IgD-negative memory B cell (primary cell): Measurements from ENCODE around the gene RIPOR2. TPM values are rescaled to one million over a fixed set of nuclear protein-coding genes. Genes with fewer than 3 reads are reported as not detected.
A peak's percentile ranks its signal among the peaks of the same experiment; 100 is the strongest.
"Not testable (repeated sequence)": the region's sequence is repeated elsewhere in the genome, so short reads cannot be mapped to it uniquely, and the experiment has no call there.

ENCODE experiments used
- H3K27ac Mint-ChIP-seq, 3 donors: one replicate each; pipeline ENCODE4 v1.8.0; 2020 to 2022; ENCODE audit warnings: mild to moderate bottlenecking in 3 of 3, mixed read lengths in 3 of 3, moderate library complexity in 1 of 3
- H3K27me3 Mint-ChIP-seq: one replicate; pipeline ENCODE4 v1.8.0; 2021; ENCODE audit warnings: mixed read lengths
- H3K36me3 Mint-ChIP-seq: one replicate; pipeline ENCODE4 v1.8.0; 2020; ENCODE audit warnings: mild to moderate bottlenecking, mixed read lengths
- H3K4me1 Mint-ChIP-seq, 3 donors: one replicate each; pipeline ENCODE4 v1.8.0; 2020 to 2022; ENCODE audit warnings: mixed read lengths in 3 of 3, mild to moderate bottlenecking in 1 of 3
- H3K4me3 Mint-ChIP-seq, 4 donors: one replicate each; pipeline ENCODE4 v1.8.0; 2020 to 2022; ENCODE audit warnings: mild to moderate bottlenecking in 4 of 4, mixed read lengths in 4 of 4, moderate library complexity in 3 of 4
- H3K9me3 Mint-ChIP-seq, 3 donors: one replicate each; pipeline ENCODE4 v1.8.0; 2020 to 2021; ENCODE audit warnings: mixed read lengths in 3 of 3, mild to moderate bottlenecking in 1 of 3
- polyA plus RNA-seq: library from polyadenylated mRNA; unstranded; fragments of 300-500 nt; fragmentation: Illumina TruSeq; gene quantifications from one replicate; pipeline ENCODE4 v1.2.3, GENCODE V29; 2021

Gene RIPOR2
- polyA plus RNA-seq, 1 donor from 2014 or later: 561 TPM

DNA sequence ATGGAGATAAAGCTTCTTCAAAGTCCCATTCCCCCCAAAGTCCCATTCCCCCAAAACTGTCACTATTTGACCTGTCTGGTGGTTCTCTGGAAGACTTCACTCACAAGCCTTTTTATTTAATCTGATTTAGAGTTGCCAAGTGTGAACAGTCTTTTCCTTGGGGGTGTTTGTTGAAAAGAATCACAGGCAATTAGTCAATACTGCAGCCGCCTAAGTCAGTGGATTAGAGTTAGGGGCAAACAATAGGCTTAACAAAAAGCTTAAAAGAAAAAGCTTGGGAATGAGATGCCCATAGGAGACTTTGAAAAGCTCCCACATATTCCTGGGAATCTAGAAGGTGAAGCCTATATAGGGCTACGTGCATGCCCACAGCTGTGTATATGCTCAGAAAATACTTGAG, 8.0 kb upstream of the RIPOR2 start:
- peaks cover 10% of the 10 kb centered on the region for H3K36me3 Mint-ChIP-seq
- H3K27me3 Mint-ChIP-seq: peaks cover 3% of the 10 kb centered on the region
- peaks cover 7 to 17% (median 12%) of the 10 kb centered on the region in 3 donors for H3K9me3 Mint-ChIP-seq
- peaks cover 44 to 52% (median 51%) of the 10 kb centered on the region in 3 donors for H3K4me1 Mint-ChIP-seq
- no peak overlapping the region for H3K4me3 Mint-ChIP-seq
- H3K27ac Mint-ChIP-seq: no peak overlapping the region

DNA sequence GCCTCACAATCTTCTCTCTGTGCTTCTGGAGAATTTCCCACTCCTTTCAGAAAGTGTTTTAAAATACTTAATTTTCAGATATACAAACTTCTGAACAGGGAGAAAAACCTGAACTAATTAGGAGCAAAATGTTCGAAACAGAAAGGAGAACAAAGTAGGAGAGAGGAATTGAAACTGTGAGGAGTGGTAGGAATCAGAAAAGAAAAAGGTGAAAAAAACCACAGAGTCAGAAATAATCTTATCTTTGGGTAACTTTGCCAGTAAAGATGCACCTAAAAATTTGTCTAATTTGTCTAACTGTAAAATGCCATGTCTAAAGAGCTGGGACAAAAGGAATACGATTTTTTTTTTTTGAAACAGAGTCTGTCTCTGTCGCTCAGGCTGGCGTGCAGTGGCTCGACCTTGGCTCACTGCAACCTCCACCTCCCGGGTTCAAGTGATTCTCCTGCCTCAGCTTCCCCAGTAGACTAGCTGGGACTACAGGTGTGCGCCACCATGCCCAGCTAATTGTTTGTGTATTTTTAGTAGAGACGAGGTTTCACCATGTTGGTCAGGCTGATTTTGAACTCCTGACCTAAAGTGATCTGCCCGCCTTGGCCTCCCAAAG, 4.7 kb upstream of the RIPOR2 start:
- Mint-ChIP-seq H3K4me3 (peak overlapping the region; percentile 64 to 93 (median 78)), H3K36me3 (peaks cover 10% of the 10 kb centered on the region), H3K9me3 (peaks cover 6 to 14% (median 12%) of the 10 kb centered on the region in 3 donors), H3K27me3 (peaks cover 3% of the 10 kb centered on the region), H3K4me1 (peaks cover 35 to 56% (median 52%) of the 10 kb centered on the region in 3 donors), H3K27ac (peak overlapping the region; percentile 83 to 98 (median 96))

DNA sequence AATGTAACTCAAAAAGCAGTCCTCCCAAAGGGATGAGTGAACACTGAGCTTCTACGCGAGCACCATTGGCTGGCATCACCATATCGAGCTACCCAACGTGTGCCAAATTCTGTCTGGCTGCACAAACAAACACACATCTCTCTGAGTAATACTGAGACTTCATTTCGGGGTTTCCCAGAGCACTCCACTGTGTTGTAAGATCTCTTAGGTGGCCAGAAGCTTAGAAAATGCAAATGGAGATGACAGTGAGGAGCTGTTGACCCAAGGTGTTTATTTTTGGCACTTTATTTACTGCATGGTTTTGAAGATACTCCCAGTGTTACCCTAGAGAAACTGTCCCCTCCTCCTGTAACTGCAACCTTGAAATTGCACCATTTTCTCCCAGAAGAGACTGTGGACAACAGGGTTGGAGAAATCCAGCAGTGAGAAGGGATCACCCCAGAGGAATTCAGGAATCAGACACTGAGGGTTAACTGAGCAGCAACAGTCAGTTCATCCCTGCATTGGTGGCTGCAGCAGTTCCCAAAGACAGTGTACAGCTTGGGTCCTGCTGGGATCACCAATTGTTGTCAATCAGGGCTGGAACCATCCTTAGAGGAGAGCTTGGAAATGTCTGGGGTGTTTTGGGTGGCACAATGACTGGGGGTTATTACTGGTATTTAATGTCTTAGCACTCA, 1.0 kb upstream of the RIPOR2 start:
- H3K9me3 Mint-ChIP-seq: peaks cover 0 to 2% (median 0%) of the 10 kb centered on the region in 3 donors
- H3K4me3 Mint-ChIP-seq: peak overlapping the region; percentile 99 to 100 (median 99)
- peaks cover 30 to 45% (median 44%) of the 10 kb centered on the region in 3 donors for H3K4me1 Mint-ChIP-seq
- H3K27ac Mint-ChIP-seq: peak overlapping the region; percentile 83 to 98 (median 96)
- H3K27me3 Mint-ChIP-seq: peaks cover 3% of the 10 kb centered on the region
- H3K36me3 Mint-ChIP-seq: peaks cover 17% of the 10 kb centered on the region

DNA sequence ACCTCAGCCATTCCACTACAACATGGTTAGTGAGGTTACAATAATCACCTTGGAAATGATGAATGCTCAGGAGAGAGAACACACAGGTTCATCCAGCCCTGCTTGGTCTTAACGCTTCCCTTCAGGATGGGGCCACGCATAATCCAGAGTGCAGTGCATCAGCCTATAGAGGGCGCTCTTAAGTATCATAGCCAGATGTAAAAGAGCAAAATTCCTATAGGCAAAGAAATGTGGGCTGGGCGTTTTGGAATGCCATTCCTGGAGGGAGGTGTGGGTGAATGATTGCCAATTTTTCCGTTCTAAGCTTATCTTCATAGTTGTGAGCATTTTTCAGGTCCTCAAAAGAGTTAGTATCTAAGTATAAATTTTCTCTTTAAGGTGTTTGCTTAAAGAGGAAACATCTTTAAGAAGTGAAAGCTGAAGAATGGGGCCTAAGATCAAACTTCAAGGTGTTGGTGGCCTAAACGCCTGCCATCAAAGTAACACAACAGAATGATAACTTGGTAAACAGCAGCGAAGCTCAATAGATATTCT, 1.8 kb downstream of the RIPOR2 start:
- peaks cover 19 to 35% (median 34%) of the 10 kb centered on the region in 3 donors for H3K4me1 Mint-ChIP-seq
- peaks cover 29% of the 10 kb centered on the region for H3K36me3 Mint-ChIP-seq
- peaks cover 2% of the 10 kb centered on the region for H3K27me3 Mint-ChIP-seq
- H3K27ac Mint-ChIP-seq: peak overlapping the region; percentile 83 to 98 (median 96)
- no peaks in the 10 kb centered on the region for H3K9me3 Mint-ChIP-seq
- H3K4me3 Mint-ChIP-seq: peak overlapping the region; percentile 99 to 100 (median 99)

DNA sequence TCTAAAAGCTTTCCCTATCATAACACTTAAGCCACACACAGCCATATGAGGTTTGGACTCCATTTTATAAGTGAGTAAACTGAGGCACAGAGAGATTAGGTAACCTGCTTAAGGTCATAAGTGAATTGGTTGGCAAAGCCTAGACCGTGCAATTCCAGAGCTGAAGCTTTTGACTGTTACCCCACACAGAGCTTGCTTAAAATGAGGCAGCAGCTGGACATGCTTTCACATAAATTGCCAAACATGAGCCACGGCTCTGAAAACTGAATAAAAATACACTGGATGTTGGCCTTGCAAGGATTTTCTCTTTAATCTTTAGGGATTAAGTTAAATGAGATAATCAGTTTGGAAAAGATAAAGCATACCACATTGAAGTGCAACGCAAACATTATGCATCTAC, 2.5 kb downstream of the RIPOR2 start:
- Mint-ChIP-seq H3K36me3 (peaks cover 29% of the 10 kb centered on the region), H3K4me3 (peak overlapping the region; percentile 99 to 100 (median 99)), H3K4me1 (peaks cover 19 to 34% (median 32%) of the 10 kb centered on the region in 3 donors), H3K27me3 (peaks cover 2% of the 10 kb centered on the region), H3K27ac (peak overlapping the region; percentile 30 to 98 (median 83)), H3K9me3 (no peaks in the 10 kb centered on the region)

DNA sequence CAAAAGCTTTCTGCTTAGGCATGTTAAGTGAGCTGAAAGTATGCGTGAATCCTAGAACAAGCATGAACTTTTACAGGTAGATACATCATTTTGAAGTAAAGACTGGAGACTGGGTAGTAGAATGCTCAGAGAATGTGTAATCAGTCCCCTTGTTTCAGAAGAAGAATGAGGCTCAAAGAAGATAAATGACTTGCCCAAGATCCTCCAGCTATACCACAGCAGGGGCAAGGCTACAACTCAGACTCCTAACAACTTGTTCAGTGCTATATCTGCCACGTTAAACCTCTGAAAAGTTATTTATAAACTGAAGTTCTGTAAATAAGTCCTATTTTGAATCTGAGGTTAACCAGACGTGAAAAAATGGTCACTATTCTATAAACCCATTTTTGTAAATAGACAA, 2.9 kb downstream of the RIPOR2 start:
- Mint-ChIP-seq H3K36me3 (peaks cover 29% of the 10 kb centered on the region), H3K4me1 (peaks cover 15 to 34% (median 28%) of the 10 kb centered on the region in 3 donors), H3K9me3 (no peaks in the 10 kb centered on the region), H3K27ac (peak overlapping the region; percentile 30 to 98 (median 83)), H3K27me3 (peaks cover 2% of the 10 kb centered on the region), H3K4me3 (peak overlapping the region; percentile 99 to 100 (median 99))

DNA sequence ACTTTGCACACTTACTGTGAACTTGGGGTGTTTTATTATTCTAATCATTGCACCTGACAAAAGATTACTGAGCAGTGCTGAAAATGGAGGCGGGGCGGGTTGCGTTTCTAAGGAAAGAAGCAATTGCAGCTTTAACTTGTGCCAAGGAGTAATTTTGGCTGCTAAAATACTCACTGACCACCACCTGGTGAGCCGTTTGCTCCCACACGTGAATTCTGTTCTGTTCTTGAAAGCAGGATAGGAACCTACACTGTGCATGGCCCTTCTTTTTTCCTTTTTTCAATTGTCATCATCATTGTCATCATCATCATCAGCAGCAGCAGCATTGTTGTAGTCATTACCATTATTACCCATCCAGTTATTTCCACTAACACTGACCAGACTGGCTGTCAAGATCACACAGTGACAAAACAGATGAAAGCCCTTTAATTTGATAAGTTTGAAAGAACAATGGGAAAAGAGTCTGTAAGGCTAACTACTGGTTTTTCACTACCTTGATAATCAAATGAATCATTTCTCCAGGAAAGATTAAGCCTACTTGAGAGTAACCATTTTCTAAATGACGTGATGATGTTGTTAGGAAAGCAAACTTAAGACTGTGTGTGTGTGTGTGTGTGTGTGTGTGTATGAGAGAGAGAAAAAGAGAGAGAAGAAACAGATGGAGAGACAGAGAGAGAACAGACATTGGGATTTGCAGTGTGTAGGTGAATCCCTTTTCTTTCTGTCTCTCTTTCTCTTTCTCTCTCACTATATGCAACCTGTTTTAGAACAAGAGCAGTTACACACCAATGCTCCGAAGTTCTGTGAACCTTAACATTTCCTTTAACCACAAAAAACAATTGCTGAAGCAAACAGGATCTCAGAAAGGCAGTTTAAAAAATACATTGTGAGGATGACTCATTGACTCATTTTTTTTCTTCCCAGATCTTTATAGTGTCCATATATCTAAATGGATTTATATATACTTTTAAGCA, 3.8 kb downstream of the RIPOR2 start:
- Mint-ChIP-seq H3K9me3 (peaks cover 0 to 2% (median 0%) of the 10 kb centered on the region in 3 donors), H3K27ac (peak overlapping the region; percentile 30 to 98 (median 83)), H3K4me3 (peak overlapping the region; percentile 99 to 100 (median 99)), H3K27me3 (peaks cover 2% of the 10 kb centered on the region), H3K4me1 (peaks cover 19 to 35% (median 26%) of the 10 kb centered on the region in 3 donors), H3K36me3 (peaks cover 35% of the 10 kb centered on the region)

DNA sequence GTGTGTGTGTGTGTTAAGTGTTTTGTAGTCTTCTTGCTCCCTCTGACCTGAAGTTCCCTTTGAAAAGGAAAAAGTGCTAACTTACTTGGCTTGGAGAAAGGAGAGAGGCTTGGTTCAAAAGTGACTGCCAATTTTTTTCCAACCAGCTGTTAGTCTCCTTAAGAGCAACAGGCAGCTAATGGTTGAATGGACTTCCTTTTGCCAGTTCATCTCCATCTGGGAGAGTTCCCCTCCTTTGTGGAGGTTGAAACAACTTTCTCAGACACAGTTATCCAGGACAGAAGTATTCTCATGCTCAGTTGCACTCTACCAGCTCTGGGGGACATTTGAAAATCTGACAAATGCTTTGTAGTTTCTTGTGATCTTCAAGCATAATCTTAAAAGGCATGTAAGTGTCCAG, 4.5 kb downstream of the RIPOR2 start:
- Mint-ChIP-seq H3K27me3 (peaks cover 2% of the 10 kb centered on the region), H3K9me3 (peaks cover 0 to 2% (median 0%) of the 10 kb centered on the region in 3 donors), H3K27ac (peak overlapping the region; percentile 30 to 98 (median 83)), H3K36me3 (peaks cover 35% of the 10 kb centered on the region), H3K4me1 (peaks cover 19 to 36% (median 26%) of the 10 kb centered on the region in 3 donors), H3K4me3 (peak overlapping the region; percentile 99 to 100 (median 99))

DNA sequence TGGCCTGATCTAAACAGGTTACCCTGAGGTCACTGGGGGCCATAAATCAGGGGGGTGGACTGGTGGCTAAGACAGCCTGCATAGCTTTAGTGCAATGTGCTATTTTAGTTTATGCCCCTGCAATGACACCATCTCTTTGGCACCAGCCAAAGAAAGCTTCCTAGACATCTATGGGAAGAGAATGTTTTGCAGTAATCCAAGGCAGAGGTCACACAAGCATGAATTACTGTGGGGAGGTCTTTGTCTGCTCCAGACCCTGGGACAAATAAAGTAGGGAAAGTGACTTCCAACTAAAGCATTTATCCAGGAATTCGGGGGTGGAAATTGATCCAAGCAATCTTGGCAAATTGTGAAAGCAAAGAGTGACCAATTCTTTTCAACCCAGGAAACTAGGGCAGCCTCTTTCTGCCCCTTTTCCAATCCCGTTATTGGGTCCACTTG, 5.3 kb downstream of the RIPOR2 start:
- Mint-ChIP-seq H3K4me1 (peaks cover 26 to 44% (median 33%) of the 10 kb centered on the region in 3 donors), H3K4me3 (peak overlapping the region; percentile 99 to 100 (median 99)), H3K36me3 (peaks cover 31% of the 10 kb centered on the region), H3K9me3 (peaks cover 0 to 2% (median 0%) of the 10 kb centered on the region in 3 donors), H3K27ac (peak overlapping the region in 2 of 3 donors; percentile 83 to 98), H3K27me3 (peaks cover 2% of the 10 kb centered on the region)

DNA sequence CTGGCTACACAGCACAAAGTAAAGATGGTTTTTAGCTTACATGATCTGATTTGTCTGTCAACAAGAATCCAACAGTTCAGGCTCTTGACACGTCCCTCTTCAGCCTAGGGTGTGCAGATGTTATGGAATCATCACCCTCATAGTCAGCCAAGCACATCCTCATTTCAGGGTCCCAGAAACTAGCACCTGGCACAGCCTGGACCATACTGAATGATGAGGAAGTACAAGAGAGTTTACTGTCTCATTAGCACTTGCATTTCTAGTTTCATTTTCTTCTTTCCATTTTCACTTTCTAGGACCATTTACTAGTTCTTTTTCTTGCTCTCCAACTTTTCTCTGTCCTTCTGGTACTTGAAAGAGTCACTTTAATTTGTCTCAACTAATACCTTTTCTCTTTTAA, 6.5 kb downstream of the RIPOR2 start:
- H3K36me3 Mint-ChIP-seq: peaks cover 28% of the 10 kb centered on the region
- peaks cover 37 to 53% (median 42%) of the 10 kb centered on the region in 3 donors for H3K4me1 Mint-ChIP-seq
- peaks cover 0 to 2% (median 0%) of the 10 kb centered on the region in 3 donors for H3K9me3 Mint-ChIP-seq
- H3K27me3 Mint-ChIP-seq: peaks cover 2% of the 10 kb centered on the region
- peak overlapping the region; percentile 80 to 99 (median 99) for H3K4me3 Mint-ChIP-seq
- H3K27ac Mint-ChIP-seq: peak overlapping the region; percentile 70 to 98 (median 78)

DNA sequence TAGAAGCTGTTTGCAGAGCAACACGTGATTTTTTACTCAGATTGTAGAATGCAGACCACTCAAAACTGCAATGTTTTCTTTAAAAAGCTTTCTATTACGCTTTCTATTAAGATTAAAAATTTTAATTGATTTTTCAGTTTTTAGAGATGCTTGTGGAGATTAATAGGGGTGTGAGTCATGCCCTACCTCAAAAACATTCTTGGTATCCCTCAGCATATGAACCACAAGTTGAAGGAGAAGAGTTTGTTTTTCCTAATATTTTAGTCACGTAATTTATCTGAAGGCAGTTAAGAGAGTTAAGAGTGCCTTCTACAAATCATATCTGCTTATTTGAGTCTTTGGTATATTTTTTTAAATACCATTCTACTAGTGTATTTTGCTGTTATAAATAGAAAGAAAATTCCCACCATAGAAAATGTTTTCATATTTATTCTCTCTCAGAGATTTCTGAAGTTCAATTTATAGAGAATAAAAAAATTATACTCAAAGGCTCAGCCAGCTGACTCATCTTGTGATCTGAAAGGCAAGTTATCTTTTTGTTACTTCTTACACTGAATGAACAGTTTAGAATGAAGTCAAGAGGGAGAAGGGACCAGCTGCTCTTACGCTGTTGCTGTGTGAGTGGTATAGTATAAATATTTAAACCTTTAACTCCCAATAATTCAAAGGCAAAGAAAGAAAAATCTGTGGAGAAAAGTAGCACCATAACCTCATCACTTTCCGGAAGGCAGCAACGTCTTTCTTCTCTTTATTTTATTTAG, 7.6 kb downstream of the RIPOR2 start:
- H3K36me3 Mint-ChIP-seq: peaks cover 24% of the 10 kb centered on the region
- H3K27ac Mint-ChIP-seq: peak overlapping the region; percentile 31 to 98 (median 89)
- peaks cover 0 to 2% (median 0%) of the 10 kb centered on the region in 3 donors for H3K9me3 Mint-ChIP-seq
- H3K4me1 Mint-ChIP-seq: peaks cover 42 to 60% (median 50%) of the 10 kb centered on the region in 3 donors
- H3K4me3 Mint-ChIP-seq: peak overlapping the region; percentile 80 to 99 (median 96)
- peaks cover 2% of the 10 kb centered on the region for H3K27me3 Mint-ChIP-seq

DNA sequence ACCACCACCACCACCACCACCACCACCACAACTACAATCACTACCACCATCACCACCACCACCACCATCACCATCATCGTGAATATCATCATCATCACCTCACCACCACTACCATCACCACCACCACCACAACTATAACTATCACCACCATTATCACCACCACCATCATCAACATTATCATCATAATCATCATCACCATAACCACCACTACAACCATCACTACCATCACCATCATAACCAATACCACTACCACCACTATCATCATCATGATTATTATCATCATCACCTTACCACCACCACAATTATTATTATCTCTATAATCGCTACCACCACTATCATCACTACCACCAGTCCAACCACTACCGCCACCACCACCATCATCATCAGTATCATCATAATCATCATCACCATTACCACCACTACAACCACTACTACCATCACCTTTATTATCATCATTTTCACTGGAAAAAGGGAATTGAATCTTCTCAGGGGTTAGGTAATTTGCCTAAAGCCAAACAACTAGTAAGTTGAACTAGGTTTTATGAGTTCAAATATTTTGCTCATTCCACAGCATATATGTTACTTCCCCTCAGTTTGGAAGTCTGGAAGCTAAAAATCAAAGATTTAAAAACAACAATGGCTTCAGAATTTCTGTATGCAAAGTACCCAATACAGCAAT, 8.3 kb downstream of the RIPOR2 start:
- Mint-ChIP-seq H3K36me3 (peaks cover 27% of the 10 kb centered on the region), H3K27ac (peak overlapping the region; percentile 31 to 89 (median 87)), H3K9me3 (peaks cover 0 to 2% (median 0%) of the 10 kb centered on the region in 3 donors), H3K4me3 (peak overlapping the region; percentile 80 to 99 (median 88)), H3K4me1 (peaks cover 46 to 66% (median 54%) of the 10 kb centered on the region in 3 donors), H3K27me3 (peaks cover 2% of the 10 kb centered on the region)

DNA sequence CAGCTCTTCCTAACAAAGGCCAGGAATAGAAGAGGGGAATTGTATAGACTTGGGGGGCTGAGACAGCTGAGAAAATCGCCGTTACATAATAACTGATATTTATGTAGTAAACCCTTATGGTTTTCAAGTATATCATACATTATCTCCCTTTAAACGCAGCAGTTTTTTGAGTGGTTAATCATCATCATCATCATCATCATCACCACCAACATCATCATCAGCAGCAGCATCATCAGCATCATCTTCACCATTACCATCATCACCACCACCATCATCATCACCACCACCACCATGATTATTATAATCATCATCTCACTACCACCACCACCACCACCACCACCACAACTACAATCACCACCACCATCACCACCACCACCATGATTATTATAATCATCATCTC, 9.1 kb downstream of the RIPOR2 start:
- peaks cover 47 to 69% (median 59%) of the 10 kb centered on the region in 3 donors for H3K4me1 Mint-ChIP-seq
- peak overlapping the region; percentile 8 to 89 (median 81) for H3K27ac Mint-ChIP-seq
- H3K27me3 Mint-ChIP-seq, H3K9me3 Mint-ChIP-seq: not testable (repeated sequence)
- peaks cover 23% of the 10 kb centered on the region for H3K36me3 Mint-ChIP-seq
- H3K4me3 Mint-ChIP-seq: peak overlapping the region; percentile 74 to 90 (median 82)
